SK-N-SH treated with all-trans-retinoic acid at 6 μM for 48 hours (cell line): ENCODE data around the gene MAST4.

Source experiments
- ARNTL ChIP-seq: fragments of 450-650 bp; formaldehyde crosslinking; IDR thresholded peaks from 2 replicates; pipeline ENCODE4 v1.5.0; 2020; ENCODE audit warnings: low read depth, mild to moderate bottlenecking, moderate library complexity, borderline replicate concordance
- CREB5 ChIP-seq: fragments of 250-450 bp; sonication (Bioruptor Pico); IDR thresholded peaks from 2 replicates; pipeline ENCODE4 v1.5.1; 2020; ENCODE audit warnings: low read depth, mild to moderate bottlenecking, moderate library complexity
- CSDC2 ChIP-seq: fragments of 250-450 bp; sonication (Bioruptor Pico); IDR thresholded peaks from 2 replicates; pipeline ENCODE4 v1.5.0; 2020; ENCODE audit warnings: mild to moderate bottlenecking, moderate library complexity
- ESRRG ChIP-seq: fragments of 250-450 bp; sonication (Bioruptor Pico); IDR thresholded peaks from 2 replicates; pipeline ENCODE4 v1.6.1; 2021; ENCODE audit warnings: mild to moderate bottlenecking
- OSR1 ChIP-seq: fragments of 250-450 bp; sonication (Bioruptor Pico); IDR thresholded peaks from 2 replicates; pipeline ENCODE4 v1.8.0; 2022; ENCODE audit warnings: moderate library complexity, mild to moderate bottlenecking, inconsistent platforms
- PATZ1 ChIP-seq: fragments of 250-450 bp; sonication (Bioruptor Pico); IDR thresholded peaks from 2 replicates; pipeline ENCODE4 v1.8.0; 2020; ENCODE audit warnings: mild to moderate bottlenecking, moderate library complexity, borderline replicate concordance
- POU6F1 ChIP-seq: fragments of 250-450 bp; sonication (Bioruptor Pico); IDR thresholded peaks from 2 replicates; pipeline ENCODE4 v1.8.0; 2021; ENCODE audit warnings: low read depth, mild to moderate bottlenecking, moderate library complexity, borderline replicate concordance
- RARB ChIP-seq: fragments of 250-450 bp; sonication (Bioruptor Pico); IDR thresholded peaks from 2 replicates; pipeline ENCODE4 v1.8.0; 2021; ENCODE audit warnings: mild to moderate bottlenecking, moderate library complexity
- SNAI2 ChIP-seq: fragments of 250-450 bp; sonication (Bioruptor Pico); IDR thresholded peaks from 2 replicates; pipeline ENCODE4 v1.5.0; 2020; ENCODE audit warnings: mild to moderate bottlenecking, moderate library complexity
- TOX ChIP-seq: fragments of 250-450 bp; sonication (Bioruptor Pico); IDR thresholded peaks from 2 replicates; pipeline ENCODE4 v1.8.0; 2021; ENCODE audit warnings: mild to moderate bottlenecking, moderate library complexity, borderline replicate concordance
- ZFP3 ChIP-seq: fragments of 250-450 bp; sonication (Bioruptor Pico); IDR thresholded peaks from 2 replicates; pipeline ENCODE4 v1.5.0; 2020; ENCODE audit warnings: mild to moderate bottlenecking, moderate library complexity
- ZFP30 ChIP-seq: fragments of 450-650 bp; formaldehyde crosslinking; IDR thresholded peaks from 2 replicates; pipeline ENCODE4 v1.5.0; 2022; ENCODE audit warnings: mild to moderate bottlenecking, moderate library complexity
- ZNF70 ChIP-seq: fragments of 450-650 bp; formaldehyde crosslinking; IDR thresholded peaks from 2 replicates; pipeline ENCODE4 v1.5.0; 2020; ENCODE audit warnings: mild to moderate bottlenecking, moderate library complexity
- ZNF8 ChIP-seq: fragments of 450-650 bp; formaldehyde crosslinking; IDR thresholded peaks from 2 replicates; pipeline ENCODE4 v1.5.0; 2020; ENCODE audit warnings: mild to moderate bottlenecking, moderate library complexity

- no peak for TF ChIP-seq ESRRG (CRISPR knock-in tag)
- TF ChIP-seq ZFP30 (CRISPR knock-in tag), result no peak
- TF ChIP-seq RARB, result no peak
- TF ChIP-seq PATZ1 (CRISPR knock-in tag), result no peak
- no peak for TF ChIP-seq SNAI2 (CRISPR knock-in tag)
- TF ChIP-seq ARNTL, result no peak
- TF ChIP-seq CSDC2, result no peak
- no peak for TF ChIP-seq CREB5 (CRISPR knock-in tag)
- TF ChIP-seq TOX (CRISPR knock-in tag), result no peak
- TF ChIP-seq ZNF8 (CRISPR knock-in tag), result no peak
- TF ChIP-seq ZFP3, result no peak
- no peak for TF ChIP-seq OSR1 (CRISPR knock-in tag)
- TF ChIP-seq POU6F1, result no peak
- TF ChIP-seq ZNF70 (CRISPR knock-in tag), result no peak
These were observed 356.0 kb downstream of the MAST4 start for GRCh38 chr5:66952153-66952552.
